Stimulated activated CD4-positive, alpha-beta T cell treated with anti-CD3 and anti-CD28 coated beads, Interleukin-12 subunit alpha, Interleukin-12 subunit beta, amount 100 ng/mL, for 24 hours (primary cell): ENCODE measurements around the gene TNP2.

Experiments used
- DNase-seq, 2 experiments: peaks; one replicate each; pipeline ENCODE4 v3.0.0-alpha.2; 2020; ENCODE audit warnings: low read depth in 2 of 2

TNP2 gene

GRCh38 chr16:11277607-11278337, 8.6 kb upstream of the TNP2 start:
- no peak for DNase-seq

GRCh38 chr16:11276896-11277593, 7.9 kb upstream of the TNP2 start:
- no peak for DNase-seq

GRCh38 chr16:11276143-11276895, 7.2 kb upstream of the TNP2 start, which contains the start of gene PRM2:
TSS of gene PRM2 (minus strand) at chr16:11276480. CDS start at chr16:11276370, 110 bp downstream.
- no peak for DNase-seq

GRCh38 chr16:11274964-11275363, 5.8 kb upstream of the TNP2 start:
- DNase-seq = no peak

- no peak for DNase-seq
Measured at GRCh38 chr16:11273721-11274324, 4.7 kb upstream of the TNP2 start.

- no peak for DNase-seq
Measured at GRCh38 chr16:11272921-11273720, 4.0 kb upstream of the TNP2 start, which contains the start of gene PRM3. TSS of gene PRM3 (minus strand) at chr16:11273629. CDS start at chr16:11273595, 34 bp downstream.

GRCh38 chr16:11272484-11272883, 3.4 kb upstream of the TNP2 start:
- no peak for DNase-seq

- DNase-seq = no peak
Measured at GRCh38 chr16:11271610-11272009, 2.5 kb upstream of the TNP2 start.

- DNase-seq = no peak
Measured at GRCh38 chr16:11270602-11271162, 1.6 kb upstream of the TNP2 start.

- DNase-seq = no peak
Measured at GRCh38 chr16:11265124-11265523, 4.0 kb downstream of the TNP2 start.

GRCh38 chr16:11264155-11264832, 4.8 kb downstream of the TNP2 start:
- no peak for DNase-seq

GRCh38 chr16:11263737-11264136, 5.4 kb downstream of the TNP2 start:
- DNase-seq = peak in 1 of 2 experiments; percentile 59

GRCh38 chr16:11262915-11263314, 6.2 kb downstream of the TNP2 start:
- no peak for DNase-seq

GRCh38 chr16:11260596-11260966, 8.5 kb downstream of the TNP2 start:
- DNase-seq = no peak

- DNase-seq = no peak
Measured at GRCh38 chr16:11259655-11260595, 9.2 kb downstream of the TNP2 start.

GRCh38 chr16:11258553-11259492, 10.3 kb downstream of the TNP2 start:
- no peak for DNase-seq

- DNase-seq = peak in 1 of 2 experiments; percentile 54
Measured at GRCh38 chr16:11257131-11257938, 11.8 kb downstream of the TNP2 start.
